ENCODE measurements around the gene FBXO11. TPM values are rescaled to one million over a fixed set of nuclear protein-coding genes. Genes with fewer than 3 reads are reported as not detected.

Gene FBXO11
- total RNA-seq, result 35.8 TPM

DNA sequence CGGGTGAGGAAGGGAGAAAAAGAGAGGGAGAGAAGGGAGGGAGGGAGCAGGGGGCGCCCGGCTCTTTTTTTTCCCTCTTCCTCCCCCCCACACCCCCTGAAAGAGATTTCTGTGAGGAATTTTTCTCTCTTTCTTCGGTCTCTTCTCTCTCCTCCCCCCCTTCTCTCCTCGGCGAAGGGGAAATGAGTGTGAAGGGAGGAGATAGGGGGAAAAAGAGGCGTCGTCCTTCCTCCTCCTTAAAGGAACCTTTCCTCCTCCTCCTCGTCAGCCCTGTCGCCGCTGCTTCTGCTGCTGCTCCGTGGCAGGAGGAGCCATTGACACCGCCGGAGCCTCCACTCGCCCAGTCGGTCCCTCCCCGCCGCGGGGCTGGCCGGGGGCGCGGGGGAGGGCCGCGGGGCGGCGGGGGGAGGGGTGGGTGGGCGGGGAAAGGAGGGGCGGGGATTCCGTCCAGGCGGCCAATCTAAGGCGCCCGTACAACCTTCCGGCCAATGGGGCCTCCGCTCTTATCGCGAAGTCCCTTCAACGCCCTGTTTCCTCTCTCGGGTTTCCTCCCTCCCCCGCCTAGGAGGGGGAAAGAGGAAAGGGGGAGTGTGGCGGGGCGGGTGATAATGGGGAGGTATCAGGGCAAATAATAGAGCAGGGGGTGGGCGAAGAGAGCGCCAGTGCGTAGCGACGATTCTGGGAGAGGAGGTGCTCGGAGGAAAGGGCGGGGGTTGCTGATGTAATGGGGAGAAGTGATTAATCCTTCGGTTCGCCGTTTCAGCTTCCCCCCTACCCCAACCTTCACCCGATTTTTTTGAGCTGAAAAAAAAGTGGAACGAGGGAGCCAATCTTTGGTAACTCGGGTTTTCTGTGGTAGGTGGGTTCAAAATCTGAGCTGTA is at the start of gene FBXO11:
TSS of gene FBXO11 (minus strand) at position 342 of the 882 bp plus-strand sequence. CDS start 778 bp downstream, outside the sequence.
- Histone ChIP-seq H3K27me3 (no peaks in the 10 kb centered on the region), H3K9me3 (no peaks in the 10 kb centered on the region), H3K36me3 (no peaks in the 10 kb centered on the region), H3K4me3 (peak within 1 kb of the TSS; percentile 77 to 97), H3K4me1 (peaks cover 28% of the 10 kb centered on the region), H3K27ac (peak within 1 kb of the TSS; percentile 99)
- peak in 1 of 2 donors; percentile 89 for TF ChIP-seq POLR2A (IDR thresholded peaks at IDR 0.05)
- TF ChIP-seq POLR2AphosphoS5 (IDR thresholded peaks at IDR 0.05; ENCODE audit: insufficient read depth in 1 of 2, low read depth in 1 of 2), result peak; percentile 40 to 89
- TF ChIP-seq, protein P1, sequence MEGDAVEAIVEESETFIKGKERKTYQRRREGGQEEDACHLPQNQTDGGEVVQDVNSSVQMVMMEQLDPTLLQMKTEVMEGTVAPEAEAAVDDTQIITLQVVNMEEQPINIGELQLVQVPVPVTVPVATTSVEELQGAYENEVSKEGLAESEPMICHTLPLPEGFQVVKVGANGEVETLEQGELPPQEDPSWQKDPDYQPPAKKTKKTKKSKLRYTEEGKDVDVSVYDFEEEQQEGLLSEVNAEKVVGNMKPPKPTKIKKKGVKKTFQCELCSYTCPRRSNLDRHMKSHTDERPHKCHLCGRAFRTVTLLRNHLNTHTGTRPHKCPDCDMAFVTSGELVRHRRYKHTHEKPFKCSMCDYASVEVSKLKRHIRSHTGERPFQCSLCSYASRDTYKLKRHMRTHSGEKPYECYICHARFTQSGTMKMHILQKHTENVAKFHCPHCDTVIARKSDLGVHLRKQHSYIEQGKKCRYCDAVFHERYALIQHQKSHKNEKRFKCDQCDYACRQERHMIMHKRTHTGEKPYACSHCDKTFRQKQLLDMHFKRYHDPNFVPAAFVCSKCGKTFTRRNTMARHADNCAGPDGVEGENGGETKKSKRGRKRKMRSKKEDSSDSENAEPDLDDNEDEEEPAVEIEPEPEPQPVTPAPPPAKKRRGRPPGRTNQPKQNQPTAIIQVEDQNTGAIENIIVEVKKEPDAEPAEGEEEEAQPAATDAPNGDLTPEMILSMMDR (IDR thresholded peaks at IDR 0.05), result peak in 2 of 3 experiments; percentile 41 to 57
- intact Hi-C loops (cut with DNase I), result loop anchor here (5.0 kb wide), 2 partner anchors 124 to 201 kb away; partner anchors contain the start of gene MSH6
- DNase-seq (ENCODE audit: extremely low spot score in 2 of 2), result peak in 1 of 2 donors; percentile 100

DNA sequence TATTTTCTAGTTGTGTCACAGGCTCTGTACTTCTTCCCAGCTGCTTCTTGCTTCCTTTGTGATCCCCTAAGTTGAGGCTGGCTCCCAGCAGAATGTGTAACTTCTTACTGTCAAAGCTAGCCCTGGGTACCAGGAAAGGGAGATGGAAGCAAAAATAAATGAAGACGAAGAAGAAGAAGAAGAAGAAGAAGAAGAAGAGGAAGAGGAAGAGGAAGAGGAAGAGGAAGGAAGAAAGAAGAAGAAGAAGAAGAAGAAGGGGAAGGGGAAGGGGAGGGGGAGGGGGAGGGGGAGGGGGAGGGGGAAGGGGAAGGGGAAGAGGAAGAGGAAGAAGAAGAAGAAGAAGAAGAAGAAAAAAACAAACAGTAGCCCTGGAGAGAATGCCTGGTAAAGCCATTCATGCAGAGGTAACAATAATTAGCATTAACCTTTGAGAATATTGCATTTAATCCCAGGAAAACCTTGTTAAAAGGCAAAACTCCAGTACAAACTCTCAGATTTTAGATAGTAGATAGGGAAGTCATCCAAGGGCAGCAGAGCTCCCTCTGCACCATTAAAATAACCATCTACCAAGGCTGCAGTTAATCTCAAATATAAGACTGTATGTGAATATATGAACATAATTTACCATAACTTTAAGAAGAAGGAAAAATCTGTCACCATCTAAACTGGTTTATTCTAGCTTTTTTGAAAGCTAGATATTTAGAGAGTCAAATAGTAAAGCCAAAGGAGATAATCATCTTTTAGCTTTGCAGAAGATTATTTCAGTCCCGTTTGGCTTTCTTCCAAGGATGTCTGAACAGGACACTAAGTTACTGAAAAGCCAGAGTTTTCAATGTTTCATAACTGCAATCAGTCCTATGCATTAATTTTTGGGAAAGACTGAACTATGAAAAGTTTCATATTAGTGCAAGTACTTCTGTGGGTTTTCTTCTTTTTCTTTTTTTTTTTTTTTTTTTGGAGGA is 44.3 kb upstream of the FBXO11 start:
- Histone ChIP-seq H3K27me3 (no peaks in the 10 kb centered on the region), H3K4me3 (no peak overlapping the region), H3K27ac (no peak overlapping the region), H3K9me3 (no peaks in the 10 kb centered on the region), H3K36me3 (no peaks in the 10 kb centered on the region), H3K4me1 (no peaks in the 10 kb centered on the region)
- intact Hi-C loops (cut with DNase I), result no loop called here
- no peak for DNase-seq (ENCODE audit: extremely low spot score in 2 of 2)
- TF ChIP-seq POLR2A (IDR thresholded peaks at IDR 0.05) (no peak), POLR2AphosphoS5 (IDR thresholded peaks at IDR 0.05; ENCODE audit: insufficient read depth in 1 of 2, low read depth in 1 of 2) (no peak)
- TF ChIP-seq, protein P1 (IDR thresholded peaks at IDR 0.05), result no peak

DNA sequence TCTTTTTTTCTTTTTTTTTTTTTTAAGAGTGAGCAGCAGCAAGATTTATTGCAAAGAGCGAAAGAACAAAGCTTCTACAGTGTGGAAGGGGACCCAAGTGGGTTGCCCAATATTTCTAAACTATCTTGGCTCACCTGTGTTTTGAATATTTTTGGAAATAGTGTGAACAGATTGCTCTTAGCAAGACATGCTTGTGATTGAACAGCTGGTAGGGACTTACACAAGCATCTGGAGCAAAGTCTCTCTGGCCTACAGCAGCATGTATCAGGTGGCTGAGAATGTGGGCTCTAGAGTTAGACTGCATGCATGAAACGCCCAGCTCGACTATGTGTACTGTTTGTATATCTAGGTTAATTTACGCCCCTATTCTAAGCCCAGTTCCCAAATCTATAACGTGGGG is 40.3 kb upstream of the FBXO11 start:
- no peaks in the 10 kb centered on the region for H3K36me3 ChIP-seq
- no peak overlapping the region for H3K27ac ChIP-seq
- no peak for DNase-seq (ENCODE audit: extremely low spot score in 2 of 2)
- no peaks in the 10 kb centered on the region for H3K4me1 ChIP-seq
- no peaks in the 10 kb centered on the region for H3K27me3 ChIP-seq
- no peak overlapping the region for H3K4me3 ChIP-seq
- H3K9me3 ChIP-seq, result no peaks in the 10 kb centered on the region
- TF ChIP-seq, protein P1 (IDR thresholded peaks at IDR 0.05), result no peak
- no peak for TF ChIP-seq POLR2AphosphoS5 (IDR thresholded peaks at IDR 0.05; ENCODE audit: insufficient read depth in 1 of 2, low read depth in 1 of 2)
- no peak for TF ChIP-seq POLR2A (IDR thresholded peaks at IDR 0.05)
- intact Hi-C loops (cut with DNase I), result no loop called here

DNA sequence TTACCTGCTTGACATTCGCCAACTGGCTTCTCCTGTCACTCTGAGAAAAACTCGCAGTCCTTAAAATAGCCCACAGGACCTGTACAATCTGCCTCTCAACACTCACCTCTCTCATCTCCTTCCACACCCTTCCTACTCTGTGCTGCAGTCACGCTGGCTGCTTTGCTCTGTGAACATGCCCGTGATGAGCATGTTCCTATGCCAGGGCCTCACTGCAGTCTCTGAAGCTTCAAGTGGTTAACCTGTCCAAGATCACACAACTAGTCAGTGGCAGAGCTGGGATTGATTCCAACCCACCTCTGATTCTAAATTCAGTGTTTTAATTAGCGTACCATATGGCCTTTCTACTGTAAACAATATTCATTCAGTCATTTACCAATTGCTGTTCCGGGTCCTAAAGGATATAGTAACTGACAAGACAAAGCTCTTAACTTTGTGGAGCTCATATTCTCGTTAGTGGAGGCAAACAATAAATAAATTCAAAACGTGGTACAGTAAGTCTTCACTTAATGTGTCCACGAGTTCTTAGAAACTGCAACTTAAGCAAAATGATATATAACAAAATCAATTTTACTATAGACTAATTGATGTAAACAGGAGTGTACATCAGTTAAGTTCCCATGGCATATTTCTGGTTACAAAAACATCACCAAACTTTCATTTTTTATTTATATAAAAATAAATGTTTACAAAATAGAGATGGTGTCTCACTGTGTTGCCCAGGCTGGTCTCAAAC is 38.9 kb upstream of the FBXO11 start:
- TF ChIP-seq POLR2A (IDR thresholded peaks at IDR 0.05), result no peak
- TF ChIP-seq, protein P1 (IDR thresholded peaks at IDR 0.05), result no peak
- TF ChIP-seq POLR2AphosphoS5 (IDR thresholded peaks at IDR 0.05; ENCODE audit: insufficient read depth in 1 of 2, low read depth in 1 of 2), result no peak
- H3K9me3 ChIP-seq, result no peaks in the 10 kb centered on the region
- no peak for DNase-seq (ENCODE audit: extremely low spot score in 2 of 2)
- no peaks in the 10 kb centered on the region for H3K36me3 ChIP-seq
- H3K4me1 ChIP-seq, result no peaks in the 10 kb centered on the region
- H3K27me3 ChIP-seq, result no peaks in the 10 kb centered on the region
- no peak overlapping the region for H3K4me3 ChIP-seq
- no peak overlapping the region for H3K27ac ChIP-seq
- intact Hi-C loops (cut with DNase I), result no loop called here
